ENCODE data around the gene COMTD1. TPM values are rescaled to one million over a fixed set of nuclear protein-coding genes. Genes with fewer than 3 reads are reported as not detected.
A peak's percentile ranks its signal among the peaks of the same experiment; 100 is the strongest.
"Not testable (repeated sequence)": the region's sequence is repeated elsewhere in the genome, so short reads cannot be mapped to it uniquely, and the experiment has no call there.

COMTD1 gene
- total RNA-seq, 4 donors from 2014 or later = 3.2 to 59.7 (median 22.9) TPM

GRCh38 chr10:75189266-75190096 lies 46.3 kb downstream of the COMTD1 start:
- intact Hi-C loops (cut with DNase I; ENCODE audit: low total_unique reads) = no loop called here
- H3K4me1 ChIP-seq = no peaks in the 10 kb centered on the region
- H3K4me3 ChIP-seq = no peak overlapping the region
- H3K27ac ChIP-seq = no peak overlapping the region
- DNase-seq = no peak
- no peaks in the 10 kb centered on the region for H3K36me3 ChIP-seq
- no peaks in the 10 kb centered on the region for H3K9me3 ChIP-seq
- TF ChIP-seq POLR2A (IDR thresholded peaks at IDR 0.05) = no peak
- H3K27me3 ChIP-seq = no peaks in the 10 kb centered on the region

DNA sequence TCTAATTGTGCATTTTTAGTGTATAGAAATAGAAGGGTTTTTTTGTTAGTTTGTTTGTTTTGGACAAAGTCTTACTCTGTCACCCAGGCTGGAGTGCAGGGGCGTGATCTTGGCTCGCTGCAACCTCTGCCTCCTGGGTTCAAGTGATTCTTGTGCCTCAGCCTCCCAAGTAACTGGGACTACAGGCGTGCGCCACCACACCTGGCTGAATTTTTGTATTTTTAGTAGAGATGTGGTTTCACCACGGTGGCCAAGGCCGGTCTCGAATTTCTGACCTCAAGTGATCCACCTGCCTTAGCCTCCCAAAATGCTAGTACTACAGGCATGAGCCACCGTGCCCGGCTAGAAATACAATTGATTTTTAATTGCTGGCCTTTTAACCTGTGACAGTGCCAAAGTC lies 47.2 kb downstream of the COMTD1 start:
- intact Hi-C loops (cut with DNase I; ENCODE audit: low total_unique reads); H3K4me1 ChIP-seq; H3K27ac ChIP-seq; H3K27me3 ChIP-seq; DNase-seq; H3K4me3 ChIP-seq; H3K9me3 ChIP-seq; H3K36me3 ChIP-seq: not testable (repeated sequence)

- no peaks in the 10 kb centered on the region for H3K9me3 ChIP-seq
- H3K36me3 ChIP-seq = no peaks in the 10 kb centered on the region
- no peak overlapping the region for H3K27ac ChIP-seq
- H3K4me1 ChIP-seq = no peaks in the 10 kb centered on the region
- H3K4me3 ChIP-seq = no peak overlapping the region
- peak; percentile 34 to 41 for DNase-seq
- H3K27me3 ChIP-seq = no peaks in the 10 kb centered on the region
- TF ChIP-seq CTCF (IDR thresholded peaks at IDR 0.05) (peak; percentile 41 to 63 (median 54)), POLR2A (IDR thresholded peaks at IDR 0.05) (no peak)
- intact Hi-C loops (cut with DNase I; ENCODE audit: low total_unique reads) = no loop called here
These were observed 47.8 kb downstream of the COMTD1 start for GRCh38 chr10:75187961-75188426.

- intact Hi-C loops (cut with DNase I; ENCODE audit: low total_unique reads) = no loop called here
- no peak overlapping the region for H3K27ac ChIP-seq
- H3K36me3 ChIP-seq = no peaks in the 10 kb centered on the region
- no peaks in the 10 kb centered on the region for H3K4me1 ChIP-seq
- no peaks in the 10 kb centered on the region for H3K27me3 ChIP-seq
- H3K9me3 ChIP-seq = no peaks in the 10 kb centered on the region
- no peak for TF ChIP-seq CTCF (IDR thresholded peaks at IDR 0.05)
- no peak for TF ChIP-seq POLR2A (IDR thresholded peaks at IDR 0.05)
- no peak for DNase-seq
- no peak overlapping the region for H3K4me3 ChIP-seq
These were observed 49.4 kb downstream of the COMTD1 start for GRCh38 chr10:75186310-75186709.

Small RNA genes lying within 50 kb of the gene (small RNA-seq; reads per million reads assigned to genes)
- not detected for gene HMGA1P5
- gene RPL39P25 = not detected

Other genes with a start within 250 kb of the COMTD1 start
- 10 to 100 TPM; 25.4 to 51.4 (median 49.2) TPM for gene SAMD8, start 124.3 kb downstream of the COMTD1 start, total RNA-seq
- 100 to 1,000 TPM in 1 of 4 donors, 10 to 100 TPM in 3; 57.6 to 119 (median 76.5) TPM for gene VDAC2, start 25.2 kb downstream of the COMTD1 start, total RNA-seq
- gene ZNF503, start 165.8 kb upstream of the COMTD1 start, total RNA-seq = 10 to 100 TPM; 12.1 to 99.4 (median 26.0) TPM
- 10 to 100 TPM in 1 of 4 donors, 1 to 10 TPM in 3; 1.5 to 15.7 (median 4.6) TPM for gene LRMDA, start 195.7 kb upstream of the COMTD1 start, total RNA-seq

All from uterus (tissue), 4 donors.